Lower leg skin (tissue), 4 donors: ENCODE data around the gene HOXA5. TPM values are rescaled to one million over a fixed set of nuclear protein-coding genes. Genes with fewer than 3 reads are reported as not detected.
A peak's percentile ranks its signal among the peaks of the same experiment; 100 is the strongest.

Experiments used
- DNase-seq, 2 donors: peaks; one replicate each; pipeline ENCODE4 v3.0.0-alpha.2; 2019; ENCODE audit warnings: low spot score in 2 of 2
- H3K4me3 ChIP-seq: fragments of 200-600 bp; sonication (generic); 2 replicates; pipeline ENCODE4 v1.5.1; 2017; ENCODE audit warnings: mild to moderate bottlenecking, low read depth; ENCODE audit not compliant: poor library complexity, severe bottlenecking
- POLR2A ChIP-seq, 2 donors: fragments of 450-650 bp; IDR thresholded peaks; one replicate each; pipeline ENCODE4 v1.6.1; 2016 to 2017; ENCODE audit warnings: antibody characterized with exemption in 2 of 2, mild to moderate bottlenecking in 1 of 2, moderate library complexity in 1 of 2
- WGBS, 2 donors: methylation state at CpG; one replicate each; pipeline ENCODE4 v1.1.5; 2018; 5-methylcytosine and 5-hydroxymethylcytosine counted together
- intact Hi-C: fragments of 100-400 bp; cut with DNase I; formaldehyde crosslinking; loops from one replicate; pipeline ENCODE4 v1.15.0; 2023; ENCODE audit warnings: low total_unique reads
- total RNA-seq, 4 donors: library from RNA; depleted of rRNA; stranded (reverse); fragments of >200 nt; gene quantifications; one replicate each; pipeline ENCODE4 v1.1.0, GENCODE V29; 2016
- TF ChIP-seq, protein P1 (sequence below), 3 donors: fragments of 450-650 bp; IDR thresholded peaks; one replicate each; pipeline ENCODE4 v1.5.1; 2016; ENCODE audit warnings: antibody characterized with exemption in 3 of 3, mild to moderate bottlenecking in 3 of 3, moderate library complexity in 2 of 3

Gene HOXA5
- total RNA-seq, 4 donors from 2014 or later, result 5.1 to 15.1 (median 6.1) TPM

DNA sequence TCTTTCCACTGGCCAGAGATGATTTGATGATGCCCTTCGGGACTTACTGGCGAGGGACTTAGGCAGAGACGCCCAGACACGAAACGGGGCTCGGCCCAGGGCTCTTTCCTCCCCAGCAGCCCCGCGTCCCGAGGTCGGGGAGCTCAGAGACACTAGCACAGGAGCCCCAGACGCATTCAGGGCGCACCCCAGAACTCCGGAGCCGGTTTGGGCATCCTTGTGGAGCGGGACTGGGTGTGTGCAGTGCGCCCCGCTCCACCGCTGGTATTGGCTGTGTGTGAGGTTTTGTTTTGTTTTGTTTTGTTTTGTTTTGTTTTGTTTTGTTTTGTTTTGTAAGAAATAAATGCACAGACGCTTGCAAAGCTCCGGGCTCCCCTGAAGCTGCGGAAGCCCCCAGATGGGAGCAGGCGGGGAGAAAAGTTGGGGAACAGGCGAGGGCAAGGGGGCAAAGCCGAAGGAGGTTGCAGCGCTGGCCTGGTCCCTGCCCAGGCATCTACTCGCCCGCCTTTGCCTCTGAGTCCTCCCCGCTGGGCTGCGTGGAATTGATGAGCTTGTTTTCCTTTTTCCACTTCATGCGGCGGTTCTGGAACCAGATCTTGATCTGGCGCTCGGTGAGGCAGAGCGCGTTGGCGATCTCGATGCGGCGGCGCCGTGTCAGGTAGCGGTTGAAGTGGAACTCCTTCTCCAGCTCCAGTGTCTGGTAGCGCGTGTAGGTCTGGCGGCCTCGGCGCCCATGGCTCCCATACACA is 1.9 kb upstream of the HOXA5 start:
- H3K4me3 ChIP-seq, result no peak overlapping the region
- TF ChIP-seq, protein P1, sequence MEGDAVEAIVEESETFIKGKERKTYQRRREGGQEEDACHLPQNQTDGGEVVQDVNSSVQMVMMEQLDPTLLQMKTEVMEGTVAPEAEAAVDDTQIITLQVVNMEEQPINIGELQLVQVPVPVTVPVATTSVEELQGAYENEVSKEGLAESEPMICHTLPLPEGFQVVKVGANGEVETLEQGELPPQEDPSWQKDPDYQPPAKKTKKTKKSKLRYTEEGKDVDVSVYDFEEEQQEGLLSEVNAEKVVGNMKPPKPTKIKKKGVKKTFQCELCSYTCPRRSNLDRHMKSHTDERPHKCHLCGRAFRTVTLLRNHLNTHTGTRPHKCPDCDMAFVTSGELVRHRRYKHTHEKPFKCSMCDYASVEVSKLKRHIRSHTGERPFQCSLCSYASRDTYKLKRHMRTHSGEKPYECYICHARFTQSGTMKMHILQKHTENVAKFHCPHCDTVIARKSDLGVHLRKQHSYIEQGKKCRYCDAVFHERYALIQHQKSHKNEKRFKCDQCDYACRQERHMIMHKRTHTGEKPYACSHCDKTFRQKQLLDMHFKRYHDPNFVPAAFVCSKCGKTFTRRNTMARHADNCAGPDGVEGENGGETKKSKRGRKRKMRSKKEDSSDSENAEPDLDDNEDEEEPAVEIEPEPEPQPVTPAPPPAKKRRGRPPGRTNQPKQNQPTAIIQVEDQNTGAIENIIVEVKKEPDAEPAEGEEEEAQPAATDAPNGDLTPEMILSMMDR (IDR thresholded peaks at IDR 0.05), result no peak
- no peak for TF ChIP-seq POLR2A (IDR thresholded peaks at IDR 0.05)
- peak in 1 of 2 donors; percentile 86 for DNase-seq
- intact Hi-C loops, result no loop called here
- 66 to 81% methylated on average over 45 to 47 of the region's 47 CpGs for WGBS, 2 donors

DNA sequence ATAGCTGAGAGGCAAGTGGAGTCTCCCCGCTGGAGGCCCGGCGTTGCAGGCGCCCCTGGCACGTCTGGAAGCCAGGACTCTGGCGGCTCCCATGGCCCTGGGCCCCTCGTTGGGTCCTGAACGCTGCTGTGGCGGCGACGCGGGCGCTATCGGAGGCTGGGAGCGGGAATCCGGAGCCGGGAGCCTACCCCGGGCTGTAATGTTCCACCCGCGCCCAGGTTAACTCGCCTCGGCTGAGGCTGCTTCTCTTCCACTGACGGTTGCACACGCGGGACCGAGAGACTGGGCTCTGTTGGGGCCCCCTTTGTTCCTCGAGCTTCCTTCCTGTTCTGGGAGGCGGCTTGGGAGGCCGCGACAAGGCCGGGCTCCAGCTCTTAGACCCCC is 1.3 kb upstream of the HOXA5 start:
- DNase-seq, result peak in 1 of 2 donors; percentile 79
- no peak overlapping the region for H3K4me3 ChIP-seq
- WGBS, 2 donors, result 70 to 75% methylated on average over 31 of the region's 31 CpGs
- intact Hi-C loops, result loop anchor here (5.0 kb wide), 1 partner anchor 292 kb away; no protein-coding TSS in a partner anchor
- no peak for TF ChIP-seq POLR2A (IDR thresholded peaks at IDR 0.05)
- TF ChIP-seq, protein P1 (IDR thresholded peaks at IDR 0.05), result no peak

DNA sequence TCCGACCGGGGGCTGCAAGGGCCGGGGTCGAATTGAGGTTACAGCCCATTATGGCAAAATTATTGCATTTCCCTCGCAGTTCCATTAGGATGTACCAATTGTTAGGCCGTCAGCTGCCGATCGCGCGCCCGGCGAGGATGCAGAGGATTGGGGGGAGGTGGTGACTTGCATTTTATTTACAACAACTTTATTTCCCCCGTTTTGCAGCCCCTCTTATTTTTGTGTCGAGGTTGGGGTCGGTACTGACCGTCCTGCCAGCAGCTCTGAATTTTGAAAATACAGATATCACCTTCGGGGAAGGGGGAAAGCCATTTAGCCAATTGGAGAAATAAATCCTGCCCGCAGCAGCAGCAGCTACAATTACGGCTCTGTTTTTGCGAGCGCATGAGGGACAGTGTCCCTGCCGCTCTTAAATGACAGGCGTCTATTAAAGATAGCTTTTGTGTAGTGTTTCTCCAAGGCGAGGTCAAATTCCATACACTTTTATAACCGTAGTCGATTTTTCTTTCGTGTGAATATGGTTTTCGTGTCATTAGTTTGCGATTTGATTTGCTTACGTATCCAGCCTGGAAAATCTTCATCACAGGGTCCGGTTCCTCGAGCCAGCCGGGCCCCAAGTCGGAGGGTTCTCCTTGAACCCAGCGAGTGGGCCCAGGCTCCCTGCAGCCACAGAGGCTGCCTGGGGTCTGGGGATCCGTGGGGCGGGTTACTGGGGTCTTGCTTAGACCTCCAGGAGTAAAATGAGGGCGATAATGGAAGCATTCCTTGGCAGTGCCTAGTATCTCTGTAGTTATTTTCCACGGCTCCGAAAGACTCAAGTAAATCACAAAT is 684 bp upstream of the HOXA5 start:
- intact Hi-C loops, result loop anchor here (5.0 kb wide), 1 partner anchor 292 kb away; no protein-coding TSS in a partner anchor
- no peak overlapping the region for H3K4me3 ChIP-seq
- TF ChIP-seq, protein P1 (IDR thresholded peaks at IDR 0.05), result no peak
- TF ChIP-seq POLR2A (IDR thresholded peaks at IDR 0.05), result no peak
- 65 to 66% methylated on average over 40 of the region's 40 CpGs for WGBS, 2 donors
- DNase-seq, result peak in 1 of 2 donors; percentile 69

DNA sequence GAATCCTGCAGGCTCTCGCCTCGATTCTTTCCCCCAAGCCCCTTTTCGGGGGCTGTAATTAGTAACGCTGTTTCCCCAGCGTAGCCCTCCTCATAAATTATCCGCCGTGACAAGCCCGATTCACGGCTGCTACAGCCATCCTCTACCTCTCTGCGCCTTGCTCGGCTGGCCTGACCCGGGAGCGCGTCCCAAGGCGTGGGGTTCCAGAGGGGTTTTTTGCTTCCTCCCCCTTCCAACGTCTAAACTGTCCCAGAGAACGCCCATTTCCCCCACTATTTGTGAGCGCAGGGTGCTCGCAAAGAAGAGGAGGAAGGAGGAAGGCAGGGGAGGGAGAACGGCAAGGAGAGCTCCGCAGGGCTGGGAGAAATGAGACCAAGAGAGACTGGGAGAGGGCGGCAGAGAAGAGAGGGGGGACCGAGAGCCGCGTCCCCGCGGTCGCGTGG is 880 bp downstream of the HOXA5 start:
- H3K4me3 ChIP-seq, result peak overlapping the region; percentile 29
- 41 to 62% methylated on average over 29 of the region's 29 CpGs for WGBS, 2 donors
- intact Hi-C loops, result loop anchor here (5.0 kb wide), 1 partner anchor 290 kb away; no protein-coding TSS in a partner anchor
- no peak for DNase-seq
- TF ChIP-seq, protein P1 (IDR thresholded peaks at IDR 0.05), result no peak
- no peak for TF ChIP-seq POLR2A (IDR thresholded peaks at IDR 0.05)

DNA sequence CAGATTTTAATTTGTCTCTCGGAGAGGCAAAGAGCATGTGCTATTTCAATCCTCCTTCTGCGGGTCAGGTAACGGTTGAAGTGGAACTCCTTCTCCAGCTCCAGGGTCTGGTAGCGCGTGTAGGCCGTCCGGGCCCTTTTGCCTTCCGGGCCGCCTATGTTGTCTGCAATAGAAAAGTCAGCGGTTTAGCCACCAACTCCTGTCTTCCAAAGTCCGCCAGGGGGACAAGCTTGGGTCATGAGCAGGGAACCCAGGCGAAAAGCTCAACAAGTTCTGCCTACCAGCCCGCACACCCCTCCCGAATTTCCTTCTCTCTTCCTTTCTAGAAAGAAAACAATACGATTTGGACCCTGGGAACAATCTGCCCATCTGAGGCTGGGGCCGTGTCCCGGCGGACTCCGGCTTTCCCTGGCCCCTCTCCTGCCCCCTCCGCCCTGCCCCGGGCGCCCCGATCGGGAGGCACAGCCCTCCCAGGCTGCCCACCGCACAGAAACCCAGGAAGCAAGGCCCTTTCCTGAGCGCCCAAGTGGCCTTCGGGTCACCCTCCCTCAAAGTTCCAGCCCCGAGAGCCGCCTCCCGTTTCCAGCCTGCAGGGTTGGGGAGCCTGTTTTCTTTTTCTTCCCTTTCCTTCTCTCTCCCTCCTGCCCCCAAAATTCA is 1.4 kb downstream of the HOXA5 start:
- DNase-seq, result peak in 1 of 2 donors; percentile 80
- peak overlapping the region; percentile 29 for H3K4me3 ChIP-seq
- intact Hi-C loops, result loop anchor here (5.0 kb wide), 1 partner anchor 290 kb away; no protein-coding TSS in a partner anchor
- TF ChIP-seq, protein P1 (IDR thresholded peaks at IDR 0.05), result no peak
- TF ChIP-seq POLR2A (IDR thresholded peaks at IDR 0.05), result no peak
- 74 to 76% methylated on average over 30 of the region's 30 CpGs for WGBS, 2 donors
